Measurements from ENCODE around the gene GTF3A.

Gene GTF3A

DNA sequence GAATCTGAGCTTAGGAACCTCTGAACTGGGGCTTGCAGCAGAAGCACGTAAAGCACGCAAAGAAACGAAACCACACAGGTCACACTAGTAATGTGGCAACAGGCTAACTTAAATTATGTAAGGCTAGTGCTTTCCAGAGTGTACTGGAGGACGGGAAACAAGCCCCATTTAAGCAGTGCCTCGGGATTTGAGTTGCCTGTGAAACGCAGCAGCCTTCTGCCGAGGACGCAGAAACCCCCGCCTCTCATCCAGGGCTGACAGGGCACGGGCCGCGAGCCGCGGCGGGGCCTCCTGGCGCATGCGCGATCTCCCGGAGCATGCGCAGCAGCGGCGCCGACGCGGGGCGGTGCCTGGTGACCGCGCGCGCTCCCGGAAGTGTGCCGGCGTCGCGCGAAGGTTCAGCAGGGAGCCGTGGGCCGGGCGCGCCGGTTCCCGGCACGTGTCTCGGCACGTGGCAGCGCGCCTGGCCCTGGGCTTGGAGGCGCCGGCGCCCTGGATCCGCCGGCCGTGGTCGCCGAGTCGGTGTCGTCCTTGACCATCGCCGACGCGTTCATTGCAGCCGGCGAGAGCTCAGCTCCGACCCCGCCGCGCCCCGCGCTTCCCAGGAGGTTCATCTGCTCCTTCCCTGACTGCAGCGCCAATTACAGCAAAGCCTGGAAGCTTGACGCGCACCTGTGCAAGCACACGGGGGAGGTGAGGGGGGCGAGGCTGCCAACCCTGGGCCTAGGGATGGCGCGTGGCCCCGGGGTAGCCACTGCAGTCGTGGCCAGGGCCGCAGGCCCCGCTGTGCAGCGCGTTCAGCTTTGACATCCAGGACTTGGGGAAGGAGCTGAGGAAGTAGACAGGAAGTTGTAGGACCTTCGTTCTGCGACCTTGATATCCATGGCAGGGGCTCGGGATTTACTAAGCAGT is at the start of gene GTF3A:
GTF3A (plus strand) TSS at position 374 of the 912 bp plus-strand sequence.
- TF ChIP-seq CTCF (IDR thresholded peaks at IDR 0.05; ENCODE audit: low read depth, low read length), result no peak
- peak within 1 kb of the TSS; percentile 71 to 74 for H3K4me3 ChIP-seq (replicated peaks in 1 of 2; ENCODE audit: low read depth in 2 of 2, low read length in 2 of 2)
- peak; percentile 84 to 89 for DNase-seq (ENCODE audit: low read depth in 2 of 2)

GRCh38 chr13:27374650-27375049 is 49.8 kb upstream of the GTF3A start:
- DNase-seq (ENCODE audit: low read depth in 2 of 2), result peak; percentile 85 to 90
- no peak overlapping the region for H3K4me3 ChIP-seq (replicated peaks in 1 of 2; ENCODE audit: low read depth in 2 of 2, low read length in 2 of 2)
- TF ChIP-seq CTCF (IDR thresholded peaks at IDR 0.05; ENCODE audit: low read depth, low read length), result peak; percentile 77

DNA sequence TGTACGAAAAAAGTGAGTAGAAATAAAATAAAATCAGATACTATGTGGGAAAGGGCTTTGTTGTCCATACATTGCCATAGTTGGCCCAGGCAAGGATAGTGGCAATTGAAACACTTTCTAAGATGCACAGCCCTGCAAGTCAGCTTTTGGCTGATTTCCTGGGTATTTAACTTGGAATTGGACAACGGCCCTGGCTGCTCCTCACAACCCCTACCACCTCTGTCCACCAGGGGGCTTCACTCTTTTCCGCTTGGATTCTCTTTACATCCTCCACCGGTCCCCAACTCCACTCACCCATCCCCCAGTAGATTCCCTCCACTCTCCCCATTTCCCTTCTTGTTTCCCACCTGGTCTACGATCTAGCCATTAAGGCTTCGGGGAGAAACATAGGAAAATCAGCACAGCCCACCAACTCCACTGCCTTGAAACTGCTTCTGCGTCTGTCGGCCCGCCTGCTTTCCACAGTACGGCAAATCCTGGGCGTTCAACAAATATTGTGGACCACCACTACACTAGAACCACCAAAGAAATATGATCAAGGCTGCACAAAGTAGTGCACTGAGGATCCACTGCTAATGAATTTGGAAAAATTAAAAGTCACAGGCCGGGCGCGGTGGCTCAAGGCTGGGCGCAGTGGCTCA is 48.6 kb upstream of the GTF3A start:
- DNase-seq (ENCODE audit: low read depth in 2 of 2), result peak; percentile 75 to 82
- peak; percentile 84 for TF ChIP-seq CTCF (IDR thresholded peaks at IDR 0.05; ENCODE audit: low read depth, low read length)
- H3K4me3 ChIP-seq (replicated peaks in 1 of 2; ENCODE audit: low read depth in 2 of 2, low read length in 2 of 2), result no peak overlapping the region

GRCh38 chr13:27379126-27379525 is 45.3 kb upstream of the GTF3A start:
- no peak for TF ChIP-seq CTCF (IDR thresholded peaks at IDR 0.05; ENCODE audit: low read depth, low read length)
- H3K4me3 ChIP-seq (replicated peaks in 1 of 2; ENCODE audit: low read depth in 2 of 2, low read length in 2 of 2), result no peak overlapping the region
- DNase-seq (ENCODE audit: low read depth in 2 of 2), result no peak

- peak; percentile 49 to 54 for DNase-seq (ENCODE audit: low read depth in 2 of 2)
- H3K4me3 ChIP-seq (replicated peaks in 1 of 2; ENCODE audit: low read depth in 2 of 2, low read length in 2 of 2), result no peak overlapping the region
- TF ChIP-seq CTCF (IDR thresholded peaks at IDR 0.05; ENCODE audit: low read depth, low read length), result peak; percentile 53
Measured at GRCh38 chr13:27379694-27380641, 44.5 kb upstream of the GTF3A start.

DNA sequence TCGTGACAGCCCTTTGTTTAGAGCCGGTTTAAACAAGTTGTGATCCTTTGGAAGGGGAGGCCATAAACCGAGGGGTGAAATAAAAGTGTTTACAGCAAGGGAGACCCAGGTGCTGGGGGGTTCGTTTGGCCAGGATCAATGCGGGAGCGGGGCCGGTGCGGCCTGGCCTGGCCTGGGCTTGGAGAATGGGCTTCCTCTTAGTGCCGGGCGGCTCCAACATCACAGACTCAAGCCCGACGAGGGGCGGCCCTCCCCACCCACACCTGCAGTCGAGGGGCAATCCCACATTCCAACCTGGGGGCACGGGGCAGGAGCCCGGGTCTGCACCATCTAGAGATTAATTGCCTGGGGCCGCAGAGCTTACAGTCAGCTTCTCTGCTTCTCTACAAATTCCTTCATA is 42.8 kb upstream of the GTF3A start:
- no peak for TF ChIP-seq CTCF (IDR thresholded peaks at IDR 0.05; ENCODE audit: low read depth, low read length)
- H3K4me3 ChIP-seq (replicated peaks in 1 of 2; ENCODE audit: low read depth in 2 of 2, low read length in 2 of 2), result no peak overlapping the region
- no peak for DNase-seq (ENCODE audit: low read depth in 2 of 2)

Data from cardiac fibroblast (primary cell).